Body of pancreas (tissue), 4 donors: ENCODE data around the gene DAB1. TPM values are rescaled to one million over a fixed set of nuclear protein-coding genes. Genes with fewer than 3 reads are reported as not detected.
"Not testable (repeated sequence)": the region's sequence is repeated elsewhere in the genome, so short reads cannot be mapped to it uniquely, and the experiment has no call there.

ENCODE experiments used
- ATAC-seq: fragments of 150-250 bp; one replicate; pipeline ENCODE4 v1.9.1; 2016
- DNase-seq, 4 donors: peaks; one replicate each; pipeline ENCODE4 v3.0.0-alpha.2; 2019
- H3K27ac ChIP-seq, 4 donors: fragments of 200-600 bp; sonication (generic); 1 replicate in 3 of 4; 2 replicates in 1 of 4; pipeline versions ENCODE4 v1.5.1 to v1.6.1; 2016 to 2019; ENCODE audit warnings: mild to moderate bottlenecking in 1 of 4, mixed read lengths in 1 of 4, moderate library complexity in 1 of 4
- H3K27me3 ChIP-seq, 2 donors: fragments of 200-600 bp; sonication (generic); one replicate each; pipeline ENCODE4 v1.6.0; 2016; ENCODE audit warnings: mild to moderate bottlenecking in 1 of 2
- H3K36me3 ChIP-seq, 2 donors: fragments of 200-600 bp; sonication (generic); replicated peaks in 1 of 2; 2 replicates each; pipeline ENCODE4 v1.5.1; 2016; ENCODE audit warnings: low read depth in 2 of 2; ENCODE audit not compliant: insufficient read depth in 1 of 2
- H3K4me1 ChIP-seq: fragments of 200-600 bp; sonication (generic); one replicate; pipeline ENCODE4 v1.6.0; 2016
- H3K4me3 ChIP-seq, 2 donors: fragments of 200-600 bp; sonication (generic); 1 replicate in 1 of 2; 2 replicates in 1 of 2; pipeline ENCODE4 v1.5.1; 2016 to 2019
- H3K9me3 ChIP-seq, 3 donors: fragments of 200-600 bp; sonication (generic); 1 replicate in 2 of 3; 2 replicates in 1 of 3; pipeline ENCODE4 v1.5.1; 2016
- CTCF ChIP-seq, 7 experiments: fragments of 450-650 bp in 4 of 7; fragments of 200-600 bp in 3 of 7; sonication (generic) in 3 of 7; IDR thresholded peaks; one replicate each; pipeline ENCODE4 v1.5.1; 2016 to 2019; ENCODE audit warnings: antibody characterized with exemption in 7 of 7
- POLR2A ChIP-seq, 3 donors: fragments of 450-650 bp; IDR thresholded peaks; one replicate each; pipeline ENCODE4 v1.6.1; 2016; ENCODE audit warnings: antibody characterized with exemption in 3 of 3, mild to moderate bottlenecking in 2 of 3
- WGBS, 2 donors: methylation state at CpG; one replicate each; pipeline ENCODE4 v1.1.5; 2017; 5-methylcytosine and 5-hydroxymethylcytosine counted together
- intact Hi-C: fragments of 100-400 bp; cut with DNase I; formaldehyde crosslinking; loops from one replicate; pipeline ENCODE4 v1.15.1; 2023
- total RNA-seq, 2 donors: library from RNA; depleted of rRNA; stranded (reverse); fragments of >200 nt; gene quantifications; one replicate each; pipeline ENCODE4 v1.1.0, GENCODE V29; 2016

The DAB1 gene
- total RNA-seq, 2 donors from 2014 or later = under 0.01 TPM; not detected in 1

- TF ChIP-seq CTCF (IDR thresholded peaks at IDR 0.05) = no peak
- no peak for TF ChIP-seq POLR2A (IDR thresholded peaks at IDR 0.05)
Observed at GRCh38 chr1:57229998-57230397, 193.9 kb downstream of the DAB1 start.

GRCh38 chr1:57229076-57229475 lies 194.8 kb downstream of the DAB1 start:
- Histone ChIP-seq H3K36me3 (no peaks in the 10 kb centered on the region), H3K4me3 (no peak overlapping the region), H3K27ac (no peak overlapping the region), H3K4me1 (no peaks in the 10 kb centered on the region), H3K9me3 (no peaks in the 10 kb centered on the region), H3K27me3 (no peaks in the 10 kb centered on the region)
- no peak for ATAC-seq
- WGBS, 2 donors = 69 to 72% methylated on average over 4 of the region's 4 CpGs
- no peak for DNase-seq
- no peak for TF ChIP-seq POLR2A (IDR thresholded peaks at IDR 0.05)
- TF ChIP-seq CTCF (IDR thresholded peaks at IDR 0.05) = no peak
- intact Hi-C loops = no loop called here

More at GRCh38 chr1:57229998-57230397, 193.9 kb downstream of the DAB1 start:
- DNase-seq = no peak
- no peaks in the 10 kb centered on the region for H3K9me3 ChIP-seq
- no peaks in the 10 kb centered on the region for H3K36me3 ChIP-seq
- no peak overlapping the region for H3K27ac ChIP-seq
- no peaks in the 10 kb centered on the region for H3K4me1 ChIP-seq
- H3K27me3 ChIP-seq = no peaks in the 10 kb centered on the region
- WGBS, 2 donors = 47 to 61% methylated on average over 2 of the region's 2 CpGs
- no peak overlapping the region for H3K4me3 ChIP-seq
- ATAC-seq = no peak
- intact Hi-C loops = no loop called here

- no peaks in the 10 kb centered on the region for H3K36me3 ChIP-seq
- WGBS, 2 donors = 58 to 72% methylated on average over 3 of the region's 3 CpGs
- ATAC-seq (no peak), DNase-seq (no peak)
- intact Hi-C loops = no loop called here
- no peaks in the 10 kb centered on the region for H3K27me3 ChIP-seq
- H3K4me3 ChIP-seq = no peak overlapping the region
- H3K4me1 ChIP-seq = no peaks in the 10 kb centered on the region
- peaks cover 0 to 6% (median 0%) of the 10 kb centered on the region in 3 donors for H3K9me3 ChIP-seq
- no peak for TF ChIP-seq CTCF (IDR thresholded peaks at IDR 0.05)
- TF ChIP-seq POLR2A (IDR thresholded peaks at IDR 0.05) = no peak
- H3K27ac ChIP-seq = no peak overlapping the region
Observed at GRCh38 chr1:57222801-57223200, 201.1 kb downstream of the DAB1 start.

GRCh38 chr1:57222307-57222706 lies 201.6 kb downstream of the DAB1 start:
- intact Hi-C loops = no loop called here
- no peak overlapping the region for H3K4me3 ChIP-seq
- ATAC-seq = no peak
- DNase-seq = no peak
- TF ChIP-seq POLR2A (IDR thresholded peaks at IDR 0.05) = no peak
- no peak for TF ChIP-seq CTCF (IDR thresholded peaks at IDR 0.05)
- H3K27me3 ChIP-seq = no peaks in the 10 kb centered on the region
- H3K4me1 ChIP-seq = no peaks in the 10 kb centered on the region
- H3K27ac ChIP-seq = no peak overlapping the region
- H3K36me3 ChIP-seq = no peaks in the 10 kb centered on the region
- peaks cover 0 to 6% (median 0%) of the 10 kb centered on the region in 3 donors for H3K9me3 ChIP-seq

GRCh38 chr1:57220905-57221304 lies 203.0 kb downstream of the DAB1 start:
- H3K9me3 ChIP-seq, H3K4me3 ChIP-seq, intact Hi-C loops, ATAC-seq, DNase-seq, H3K4me1 ChIP-seq, H3K27me3 ChIP-seq, H3K27ac ChIP-seq, H3K36me3 ChIP-seq: not testable (repeated sequence)
- WGBS, 2 donors = 47 to 66% methylated on average over 1 to 2 of the region's 2 CpGs
